ENCODE results near the gene TPM1. TPM values are rescaled to one million over a fixed set of nuclear protein-coding genes. Genes with fewer than 3 reads are reported as not detected.

The TPM1 gene
- total RNA-seq, 1 experiment from 2014 or later, result 22.5 TPM

DNA sequence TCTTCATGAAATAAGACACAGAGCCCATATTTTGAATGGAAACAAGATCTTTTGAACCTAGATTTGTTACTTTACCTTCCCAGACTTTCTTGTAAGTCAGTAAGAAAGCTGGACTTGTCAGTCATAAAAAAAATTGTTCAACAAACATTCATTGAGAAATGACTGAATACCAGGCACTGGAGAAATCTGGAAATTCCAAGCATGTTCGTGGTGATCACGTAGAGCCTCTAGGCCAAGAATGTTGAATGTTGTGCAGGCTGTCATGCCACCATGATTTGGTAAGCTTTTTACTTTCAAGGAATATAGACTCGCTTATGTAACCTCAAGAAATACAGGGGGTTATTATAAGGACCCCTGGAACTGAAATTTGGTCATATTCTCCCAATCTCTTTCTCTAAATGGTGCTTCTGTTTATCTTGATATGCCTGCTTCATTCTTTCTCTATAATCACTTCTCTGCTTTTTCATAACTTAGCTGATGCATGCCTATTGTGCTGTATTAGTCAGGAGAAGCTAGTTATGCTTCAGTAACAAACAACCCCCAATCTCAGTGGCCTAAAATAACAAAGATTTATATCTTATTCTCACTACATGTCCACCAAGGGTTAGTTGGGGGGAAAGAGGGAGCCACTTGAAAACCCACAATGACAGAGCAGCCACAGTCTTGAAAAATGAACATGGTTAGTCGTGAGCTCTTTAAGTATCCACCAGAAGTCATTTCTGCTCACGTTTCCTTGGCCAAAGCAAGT is 3.4 kb upstream of the TPM1 start:
- ATAC-seq (no peak), DNase-seq (ENCODE audit: low read depth, low spot score) (no peak)
- RAD21 ChIA-PET (ENCODE audit: low non-redundant PET in 1 of 2, low total read pairs in 2 of 2, uncharacterized antibody in 2 of 2, unreplicated experiment in 2 of 2), result no interaction called here
- Histone ChIP-seq H3K4me2 (ENCODE audit: low read length) (no peak overlapping the region), H3K79me2 (ENCODE audit: insufficient read depth, low read length) (no peaks in the 10 kb centered on the region), H3K9me3 (ENCODE audit: control insufficient read depth in 1 of 2, insufficient read depth in 1 of 2, low read depth in 1 of 2, low read length in 2 of 2) (no peaks in the 10 kb centered on the region), H3K9ac (ENCODE audit: low read length) (no peak overlapping the region), H2AFZ (ENCODE audit: low read depth, low read length, poor library complexity, severe bottlenecking) (no peak overlapping the region), H3K4me3 (replicated peaks in 1 of 2; ENCODE audit: low read depth in 1 of 2, low read length in 2 of 2) (no peak overlapping the region), H3K4me1 (ENCODE audit: control insufficient read depth in 1 of 2, insufficient read depth in 2 of 2, low read length in 2 of 2) (no peaks in the 10 kb centered on the region), H4K20me1 (ENCODE audit: insufficient read depth) (no peaks in the 10 kb centered on the region), H3K9me2 (ENCODE audit: insufficient read depth) (no peaks in the 10 kb centered on the region), H3K27ac (ENCODE audit: low read depth, low read length) (no peak overlapping the region), H3K36me3 (ENCODE audit: control insufficient read depth in 1 of 2, insufficient read depth in 2 of 2, low read length in 2 of 2) (no peaks in the 10 kb centered on the region), H3K27me3 (ENCODE audit: insufficient read depth, low read length) (no peaks in the 10 kb centered on the region)
- no TSS peak for BruUV-seq (replicated peaks)
- CTCF ChIA-PET, result interaction anchor here (2.2 kb wide), 1 partner anchor 9 kb away, joined by 18 read pairs; no protein-coding TSS in a partner anchor
- intact Hi-C loops (cut with micrococcal nuclease), result no loop called here
- POLR2A ChIA-PET, result no interaction called here
- no peak for TF ChIP-seq ZFX (IDR thresholded peaks at IDR 0.05)
- TF ChIP-seq, protein P1, sequence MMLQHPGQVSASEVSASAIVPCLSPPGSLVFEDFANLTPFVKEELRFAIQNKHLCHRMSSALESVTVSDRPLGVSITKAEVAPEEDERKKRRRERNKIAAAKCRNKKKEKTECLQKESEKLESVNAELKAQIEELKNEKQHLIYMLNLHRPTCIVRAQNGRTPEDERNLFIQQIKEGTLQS (IDR thresholded peaks at IDR 0.05), result no peak
- TF ChIP-seq RAD21 (IDR thresholded peaks at IDR 0.05; ENCODE audit: low read depth), result no peak
- TF ChIP-seq SIN3A (IDR thresholded peaks at IDR 0.05; ENCODE audit: low read depth), result no peak

DNA sequence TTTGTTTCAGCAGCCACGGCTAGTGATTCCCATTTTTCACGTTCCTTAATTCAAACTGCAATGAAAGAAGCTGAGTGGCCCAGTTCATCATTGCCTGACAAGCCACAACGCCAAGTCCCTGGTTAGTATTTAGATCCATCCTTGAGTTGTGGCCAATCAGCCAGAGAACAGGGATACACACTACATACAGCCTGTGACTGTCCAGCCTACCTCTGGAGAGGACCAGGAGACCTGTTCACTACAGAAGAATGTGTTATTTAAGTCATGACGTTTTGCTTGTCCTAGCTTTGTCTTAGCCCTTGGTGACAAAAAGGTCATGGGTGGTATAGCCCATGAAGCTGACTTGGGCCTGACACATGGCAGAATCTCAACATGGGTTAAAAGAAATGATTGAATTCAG is 2.7 kb upstream of the TPM1 start:
- no peak overlapping the region for H3K4me2 ChIP-seq (ENCODE audit: low read length)
- no peak overlapping the region for H3K9ac ChIP-seq (ENCODE audit: low read length)
- no TSS peak for BruUV-seq (replicated peaks)
- H3K4me3 ChIP-seq (replicated peaks in 1 of 2; ENCODE audit: low read depth in 1 of 2, low read length in 2 of 2), result no peak overlapping the region
- H3K9me3 ChIP-seq (ENCODE audit: control insufficient read depth in 1 of 2, insufficient read depth in 1 of 2, low read depth in 1 of 2, low read length in 2 of 2), result no peaks in the 10 kb centered on the region
- intact Hi-C loops (cut with micrococcal nuclease), result loop anchor here (10.0 kb wide), 1 partner anchor 235 kb away; the partner anchor contains the start of gene APH1B
- CTCF ChIA-PET, result interaction anchor here (2.2 kb wide), 1 partner anchor 9 kb away, joined by 18 read pairs; no protein-coding TSS in a partner anchor
- DNase-seq (ENCODE audit: low read depth, low spot score) (no peak), ATAC-seq (no peak)
- H3K79me2 ChIP-seq (ENCODE audit: insufficient read depth, low read length), result no peaks in the 10 kb centered on the region
- no peak for TF ChIP-seq ZFX (IDR thresholded peaks at IDR 0.05)
- TF ChIP-seq CEBPB (IDR thresholded peaks at IDR 0.05; ENCODE audit: low read depth), result no peak
- TF ChIP-seq RAD21 (IDR thresholded peaks at IDR 0.05; ENCODE audit: low read depth), result no peak
- no peaks in the 10 kb centered on the region for H3K27me3 ChIP-seq (ENCODE audit: insufficient read depth, low read length)
- H3K36me3 ChIP-seq (ENCODE audit: control insufficient read depth in 1 of 2, insufficient read depth in 2 of 2, low read length in 2 of 2), result no peaks in the 10 kb centered on the region
- peaks cover 0 to 2% of the 10 kb centered on the region in 2 experiments; a peak in 1 of 4 replicates for H3K4me1 ChIP-seq (ENCODE audit: control insufficient read depth in 1 of 2, insufficient read depth in 2 of 2, low read length in 2 of 2)
- RAD21 ChIA-PET (ENCODE audit: low non-redundant PET in 1 of 2, low total read pairs in 2 of 2, uncharacterized antibody in 2 of 2, unreplicated experiment in 2 of 2), result no interaction called here
- POLR2A ChIA-PET, result no interaction called here
- no peak overlapping the region for H2AFZ ChIP-seq (ENCODE audit: low read depth, low read length, poor library complexity, severe bottlenecking)
- no peaks in the 10 kb centered on the region for H3K9me2 ChIP-seq (ENCODE audit: insufficient read depth)
- no peak overlapping the region for H3K27ac ChIP-seq (ENCODE audit: low read depth, low read length)
- H4K20me1 ChIP-seq (ENCODE audit: insufficient read depth), result no peaks in the 10 kb centered on the region

All from HCT116 (cell line).